BLaER1 (cell line): Measurements from ENCODE around the gene NAB1.

Experiments used
- H3K27ac ChIP-seq: shearing (Covaris generic); formaldehyde crosslinking; 2 replicates; pipeline ENCODE4 v1.8.1; 2022
- H3K27me3 ChIP-seq: shearing (Covaris generic); formaldehyde crosslinking; 2 replicates; pipeline ENCODE4 v1.8.1; 2022
- H3K36me3 ChIP-seq: shearing (Covaris generic); formaldehyde crosslinking; 2 replicates; pipeline ENCODE4 v1.8.1; 2022
- H3K4me1 ChIP-seq: shearing (Covaris generic); formaldehyde crosslinking; 2 replicates; pipeline ENCODE4 v1.8.1; 2022
- H3K4me2 ChIP-seq: shearing (Covaris generic); formaldehyde crosslinking; 2 replicates; pipeline ENCODE4 v1.8.1; 2022
- H3K4me3 ChIP-seq: shearing (Covaris generic); formaldehyde crosslinking; 2 replicates; pipeline ENCODE4 v1.8.1; 2022
- H3K9ac ChIP-seq: shearing (Covaris generic); formaldehyde crosslinking; 2 replicates; pipeline ENCODE4 v1.8.1; 2022
- H3K9me3 ChIP-seq: shearing (Covaris generic); formaldehyde crosslinking; 2 replicates; pipeline ENCODE4 v1.8.1; 2022
- H4K20me1 ChIP-seq: shearing (Covaris generic); formaldehyde crosslinking; 2 replicates; pipeline ENCODE4 v1.8.1; 2022
- Cebpa-rat ChIP-seq: shearing (Covaris generic); IDR thresholded peaks from 2 replicates; pipeline ENCODE4 v1.8.1; 2022

The NAB1 gene

GRCh38 chr2:190615555-190616200 lies 33.2 kb upstream of the NAB1 start:
- H3K4me3 ChIP-seq = no peak overlapping the region
- no peak overlapping the region for H3K4me2 ChIP-seq

GRCh38 chr2:190618030-190618429 lies 30.9 kb upstream of the NAB1 start:
- H3K4me3 ChIP-seq = no peak overlapping the region
- no peak overlapping the region for H3K27ac ChIP-seq
- H3K9me3 ChIP-seq = no peaks in the 10 kb centered on the region
- no peaks in the 10 kb centered on the region for H4K20me1 ChIP-seq
- no peaks in the 10 kb centered on the region for H3K36me3 ChIP-seq
- no peak for TF ChIP-seq Cebpa-rat
- no peaks in the 10 kb centered on the region for H3K4me1 ChIP-seq
- H3K9ac ChIP-seq = no peak overlapping the region
- no peak overlapping the region for H3K4me2 ChIP-seq
- H3K27me3 ChIP-seq = no peaks in the 10 kb centered on the region

More at GRCh38 chr2:190615555-190616200, 33.2 kb upstream of the NAB1 start:
- Histone ChIP-seq H3K4me1 (no peaks in the 10 kb centered on the region), H3K9me3 (no peaks in the 10 kb centered on the region), H3K27ac (no peak overlapping the region), H3K36me3 (no peaks in the 10 kb centered on the region), H3K9ac (no peak overlapping the region), H4K20me1 (no peaks in the 10 kb centered on the region), H3K27me3 (no peaks in the 10 kb centered on the region)
- TF ChIP-seq Cebpa-rat = no peak

- no peaks in the 10 kb centered on the region for H3K4me1 ChIP-seq
- no peak for TF ChIP-seq Cebpa-rat
- no peak overlapping the region for H3K27ac ChIP-seq
- no peaks in the 10 kb centered on the region for H4K20me1 ChIP-seq
- H3K4me2 ChIP-seq = no peak overlapping the region
- H3K9ac ChIP-seq = no peak overlapping the region
- no peak overlapping the region for H3K4me3 ChIP-seq
- H3K9me3 ChIP-seq = no peaks in the 10 kb centered on the region
- H3K27me3 ChIP-seq = no peaks in the 10 kb centered on the region
- no peaks in the 10 kb centered on the region for H3K36me3 ChIP-seq
Measured at GRCh38 chr2:190625691-190626090, 23.2 kb upstream of the NAB1 start.

- H3K4me3 ChIP-seq = no peak overlapping the region
- no peak overlapping the region for H3K27ac ChIP-seq
- no peak overlapping the region for H3K4me2 ChIP-seq
- TF ChIP-seq Cebpa-rat = no peak
- no peaks in the 10 kb centered on the region for H3K9me3 ChIP-seq
- H3K27me3 ChIP-seq = no peaks in the 10 kb centered on the region
- H3K36me3 ChIP-seq = no peaks in the 10 kb centered on the region
- H3K4me1 ChIP-seq = no peaks in the 10 kb centered on the region
- H3K9ac ChIP-seq = no peak overlapping the region
- no peaks in the 10 kb centered on the region for H4K20me1 ChIP-seq
Measured at GRCh38 chr2:190626641-190627210, 22.2 kb upstream of the NAB1 start.

- Histone ChIP-seq H3K4me1 (no peaks in the 10 kb centered on the region), H4K20me1 (no peaks in the 10 kb centered on the region), H3K4me3 (peak overlapping the region; percentile 40), H3K4me2 (peak overlapping the region; percentile 54), H3K27ac (no peak overlapping the region), H3K36me3 (no peaks in the 10 kb centered on the region), H3K27me3 (no peaks in the 10 kb centered on the region), H3K9me3 (no peaks in the 10 kb centered on the region), H3K9ac (no peak overlapping the region)
- no peak for TF ChIP-seq Cebpa-rat
Measured at GRCh38 chr2:190627448-190628412, 21.2 kb upstream of the NAB1 start.

- Histone ChIP-seq H3K4me3 (no peak overlapping the region), H3K9ac (no peak overlapping the region), H3K9me3 (no peaks in the 10 kb centered on the region), H3K27ac (no peak overlapping the region), H4K20me1 (no peaks in the 10 kb centered on the region), H3K4me2 (no peak overlapping the region), H3K36me3 (no peaks in the 10 kb centered on the region), H3K27me3 (no peaks in the 10 kb centered on the region), H3K4me1 (no peaks in the 10 kb centered on the region)
- TF ChIP-seq Cebpa-rat = no peak
Measured at GRCh38 chr2:190628591-190629319, 20.1 kb upstream of the NAB1 start.

- H3K4me3 ChIP-seq = no peak overlapping the region
- H3K9ac ChIP-seq = no peak overlapping the region
- no peaks in the 10 kb centered on the region for H4K20me1 ChIP-seq
- no peaks in the 10 kb centered on the region for H3K36me3 ChIP-seq
- no peak overlapping the region for H3K4me2 ChIP-seq
- H3K9me3 ChIP-seq = no peaks in the 10 kb centered on the region
- no peak overlapping the region for H3K27ac ChIP-seq
- H3K4me1 ChIP-seq = peaks cover 14% of the 10 kb centered on the region
- no peaks in the 10 kb centered on the region for H3K27me3 ChIP-seq
- TF ChIP-seq Cebpa-rat = no peak
Measured at GRCh38 chr2:190634381-190634780, 14.5 kb upstream of the NAB1 start.

GRCh38 chr2:190635781-190636180 lies 13.1 kb upstream of the NAB1 start:
- Histone ChIP-seq H3K4me2 (no peak overlapping the region), H3K36me3 (no peaks in the 10 kb centered on the region), H3K27me3 (no peaks in the 10 kb centered on the region), H3K4me1 (peaks cover 14% of the 10 kb centered on the region), H4K20me1 (no peaks in the 10 kb centered on the region), H3K9ac (no peak overlapping the region), H3K27ac (no peak overlapping the region), H3K4me3 (no peak overlapping the region), H3K9me3 (no peaks in the 10 kb centered on the region)
- no peak for TF ChIP-seq Cebpa-rat

- Histone ChIP-seq H3K27me3 (no peaks in the 10 kb centered on the region), H3K4me3 (no peak overlapping the region), H3K27ac (no peak overlapping the region), H3K36me3 (no peaks in the 10 kb centered on the region), H3K9ac (no peak overlapping the region), H3K9me3 (no peaks in the 10 kb centered on the region), H3K4me2 (no peak overlapping the region), H3K4me1 (peaks cover 14% of the 10 kb centered on the region), H4K20me1 (no peaks in the 10 kb centered on the region)
- TF ChIP-seq Cebpa-rat = no peak
Measured at GRCh38 chr2:190636361-190636760, 12.5 kb upstream of the NAB1 start.
